HG02759 (cell line): Measurements from ENCODE around the gene KCTD13.
A peak's percentile ranks its signal among the peaks of the same experiment; 100 is the strongest.
"Not testable (repeated sequence)": the region's sequence is repeated elsewhere in the genome, so short reads cannot be mapped to it uniquely, and the experiment has no call there.

Experiments
- ATAC-seq: cut with Tn5 transposase; IDR thresholded peaks from one replicate; pipeline ENCODE4 v1.9.1; 2021; ENCODE audit warnings: mild to moderate bottlenecking, moderate library complexity; ENCODE audit not compliant: unreplicated experiment

Gene KCTD13, protein sequence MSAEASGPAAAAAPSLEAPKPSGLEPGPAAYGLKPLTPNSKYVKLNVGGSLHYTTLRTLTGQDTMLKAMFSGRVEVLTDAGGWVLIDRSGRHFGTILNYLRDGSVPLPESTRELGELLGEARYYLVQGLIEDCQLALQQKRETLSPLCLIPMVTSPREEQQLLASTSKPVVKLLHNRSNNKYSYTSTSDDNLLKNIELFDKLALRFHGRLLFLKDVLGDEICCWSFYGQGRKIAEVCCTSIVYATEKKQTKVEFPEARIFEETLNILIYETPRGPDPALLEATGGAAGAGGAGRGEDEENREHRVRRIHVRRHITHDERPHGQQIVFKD

DNA sequence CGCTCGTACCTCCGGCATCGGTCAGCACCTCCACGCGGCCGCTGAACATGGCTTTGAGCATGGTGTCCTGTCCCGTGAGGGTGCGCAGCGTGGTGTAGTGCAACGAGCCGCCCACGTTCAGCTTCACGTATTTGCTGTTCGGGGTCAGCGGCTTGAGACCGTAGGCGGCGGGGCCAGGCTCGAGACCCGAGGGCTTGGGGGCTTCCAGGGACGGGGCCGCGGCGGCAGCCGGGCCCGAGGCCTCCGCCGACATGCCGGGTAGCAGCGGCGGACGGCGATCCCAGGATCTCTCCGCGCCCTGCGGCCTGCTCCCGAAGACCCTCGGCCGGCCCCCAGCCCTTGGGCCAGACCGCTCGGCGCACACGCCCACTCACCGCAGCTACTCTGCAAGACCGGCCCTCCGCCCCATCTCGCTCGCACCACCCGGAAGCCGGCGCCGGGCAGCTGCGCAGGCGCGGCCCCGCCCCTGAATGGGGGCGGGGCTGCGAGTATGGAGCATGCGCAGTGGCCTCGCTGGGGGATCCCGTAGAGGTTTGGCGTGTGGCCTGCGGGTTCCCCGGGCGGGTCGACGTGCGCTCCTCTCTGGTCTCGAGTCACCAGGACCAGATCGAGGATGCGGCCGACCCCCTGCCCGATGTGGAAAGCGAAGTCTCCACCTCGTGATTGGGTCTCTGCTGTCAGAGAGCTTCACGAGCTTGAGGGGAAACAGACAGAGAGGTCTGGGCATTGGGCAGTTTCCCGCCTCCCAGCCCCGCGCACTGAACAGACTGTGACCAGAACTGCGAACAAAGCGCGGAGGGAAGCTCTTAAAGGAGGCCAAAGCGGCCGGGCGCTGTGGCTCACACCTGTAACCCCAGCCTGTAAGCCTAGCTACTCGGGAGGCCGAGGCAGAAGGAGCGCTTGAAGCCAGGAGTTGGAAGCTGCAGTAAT lies at the start of gene KCTD13:
TSS of gene KCTD13 (minus strand) at position 446 of the 930 bp plus-strand sequence. CDS start at position 253, 193 bp downstream.
- ATAC-seq: peak; percentile 90

DNA sequence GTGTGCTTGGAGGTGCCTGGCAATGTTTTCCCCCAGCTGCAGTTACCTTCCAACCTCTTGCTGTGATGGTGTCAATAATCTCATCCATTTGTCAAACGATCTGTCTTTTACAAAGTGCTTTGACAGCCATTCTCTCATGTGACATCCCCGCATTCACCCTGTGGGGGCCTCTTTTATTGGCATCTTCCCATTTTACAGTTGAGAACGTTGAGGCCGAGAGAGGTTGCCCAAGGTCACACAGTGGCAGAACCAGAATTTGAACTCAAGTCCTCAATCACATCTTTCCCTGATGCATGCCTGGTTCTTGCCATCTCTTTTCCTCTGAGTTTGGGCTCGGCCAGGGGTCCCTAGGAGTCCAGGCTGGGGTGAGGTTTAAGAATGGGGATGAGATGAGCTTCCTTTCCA lies 49.1 kb upstream of the KCTD13 start:
- ATAC-seq: no peak

DNA sequence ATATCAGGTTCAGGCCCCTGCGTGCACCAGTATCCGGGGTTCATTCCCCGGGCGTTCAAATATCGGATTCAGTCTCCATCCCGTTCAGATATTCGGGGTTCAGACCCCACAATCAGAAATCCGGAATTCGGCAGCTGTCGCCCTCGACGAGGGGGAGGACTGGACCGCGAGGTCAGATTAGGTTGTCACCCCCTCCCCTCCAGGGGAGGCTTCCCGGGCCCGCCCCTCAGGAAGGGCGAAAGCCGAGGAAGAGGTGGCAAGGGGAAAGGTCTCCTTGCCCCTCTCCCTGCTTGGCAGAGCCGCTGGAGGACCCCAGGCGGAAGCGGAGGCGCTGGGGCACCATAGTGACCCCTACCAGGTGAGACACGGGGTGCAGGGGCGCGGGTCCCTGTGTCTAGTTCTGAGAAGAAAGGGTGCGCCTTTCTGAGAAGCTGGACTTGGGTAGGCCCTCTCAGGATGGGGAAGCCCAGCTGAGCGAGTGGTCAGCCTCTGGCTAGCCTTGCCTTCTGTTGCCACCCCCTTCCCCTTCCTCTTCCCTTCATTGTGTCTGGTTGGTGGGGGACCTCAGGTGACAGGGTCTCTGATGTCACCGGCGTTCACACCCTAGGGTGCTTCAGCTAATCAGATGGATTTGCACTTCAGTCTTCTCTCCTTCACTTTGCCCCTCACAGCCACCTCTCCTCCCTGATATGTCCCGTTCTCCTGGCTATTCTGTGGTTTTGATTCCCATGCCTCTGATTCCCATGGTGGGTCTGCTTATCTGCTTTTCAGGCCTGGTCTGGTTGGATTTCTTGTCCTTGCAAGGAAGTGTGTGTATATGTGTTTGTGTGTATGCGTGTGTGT lies 48.5 kb upstream of the KCTD13 start:
- no peak for ATAC-seq

DNA sequence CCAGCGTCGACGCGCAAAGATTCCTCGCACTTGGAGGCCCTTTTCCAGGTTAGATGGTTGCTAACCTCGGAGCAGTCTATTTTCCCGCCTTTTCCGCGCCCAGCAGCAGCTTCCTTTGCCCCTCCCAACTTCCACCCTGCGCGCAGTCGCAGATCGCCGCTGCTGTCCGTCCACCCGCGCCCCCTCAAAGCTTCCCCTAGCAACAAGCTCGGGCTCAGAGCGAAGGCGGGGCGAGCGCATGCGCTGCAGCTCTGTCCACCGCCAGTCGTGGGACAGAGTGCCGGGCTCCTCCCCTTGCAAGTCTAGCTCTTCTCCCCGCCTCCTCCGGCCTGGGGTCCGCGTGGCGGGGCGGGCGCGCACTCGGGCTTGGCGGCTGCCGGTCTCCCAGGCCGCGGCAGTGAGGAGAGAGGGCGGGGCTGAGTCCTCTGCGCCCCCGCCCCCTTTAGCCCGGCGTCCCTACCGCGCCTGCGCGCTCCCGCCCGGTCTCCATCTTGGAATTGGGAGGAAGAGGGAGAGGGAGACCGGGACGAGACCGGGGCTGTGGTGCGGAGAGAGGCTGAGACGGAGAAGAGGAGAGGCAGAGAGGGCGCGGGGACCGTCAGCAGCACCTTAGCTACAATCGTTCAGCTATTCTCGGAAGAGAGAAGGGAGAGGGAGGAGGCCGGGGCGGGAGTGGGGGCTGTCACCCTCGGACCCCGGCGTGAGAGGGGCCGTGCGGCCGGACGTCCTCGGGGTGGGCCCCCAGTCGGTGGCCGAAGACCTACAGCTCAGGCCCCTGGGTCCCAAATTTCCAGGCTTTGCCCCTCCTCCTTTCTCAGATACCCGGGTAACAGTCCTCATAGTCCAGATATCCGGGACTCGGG lies 47.6 kb upstream of the KCTD13 start, which contains the start of gene TAOK2:
TSS of gene TAOK2 (plus strand) at position 485 of the 863 bp plus-strand sequence. CDS start 3,905 bp downstream, outside the sequence.
- peak; percentile 96 for ATAC-seq

DNA sequence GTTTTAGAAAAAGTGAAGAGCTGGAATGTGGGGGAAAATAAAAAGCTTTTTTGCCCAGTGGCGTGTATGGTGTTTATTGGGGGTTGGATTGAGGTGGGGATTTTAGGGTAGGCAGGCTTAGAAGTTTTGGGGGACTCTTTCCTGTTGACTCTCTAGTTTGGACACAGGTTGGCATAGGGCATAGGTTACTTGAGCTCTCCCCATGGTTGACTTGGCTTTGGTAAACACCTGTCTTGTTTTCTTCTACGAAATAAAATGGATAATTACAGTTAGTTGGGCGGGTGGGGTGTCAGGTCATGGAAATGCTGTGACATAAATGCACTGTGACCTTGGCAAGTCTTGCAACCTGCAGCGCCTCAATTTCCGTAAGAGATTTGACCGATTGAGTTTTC lies 47.0 kb upstream of the KCTD13 start:
- no peak for ATAC-seq

DNA sequence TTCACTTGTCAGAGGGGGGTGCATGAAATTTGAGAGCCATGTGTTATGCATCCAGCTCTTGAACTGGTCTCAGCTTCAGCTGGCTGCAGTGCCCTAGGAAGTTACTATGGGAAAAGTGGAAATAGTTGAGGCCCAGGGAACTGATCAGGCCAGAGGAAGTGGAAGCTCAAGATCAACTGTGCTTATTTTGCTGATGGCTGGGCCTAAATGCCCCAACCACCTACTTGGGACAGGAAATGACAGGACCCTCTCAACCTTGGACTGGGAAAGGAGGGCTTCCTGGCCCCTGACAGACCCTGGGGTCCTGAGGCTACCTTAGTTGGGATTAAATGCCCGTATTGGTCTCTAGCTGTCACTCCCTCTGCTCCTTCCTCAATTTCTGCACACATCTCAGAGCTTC lies 46.5 kb upstream of the KCTD13 start:
- ATAC-seq: no peak

DNA sequence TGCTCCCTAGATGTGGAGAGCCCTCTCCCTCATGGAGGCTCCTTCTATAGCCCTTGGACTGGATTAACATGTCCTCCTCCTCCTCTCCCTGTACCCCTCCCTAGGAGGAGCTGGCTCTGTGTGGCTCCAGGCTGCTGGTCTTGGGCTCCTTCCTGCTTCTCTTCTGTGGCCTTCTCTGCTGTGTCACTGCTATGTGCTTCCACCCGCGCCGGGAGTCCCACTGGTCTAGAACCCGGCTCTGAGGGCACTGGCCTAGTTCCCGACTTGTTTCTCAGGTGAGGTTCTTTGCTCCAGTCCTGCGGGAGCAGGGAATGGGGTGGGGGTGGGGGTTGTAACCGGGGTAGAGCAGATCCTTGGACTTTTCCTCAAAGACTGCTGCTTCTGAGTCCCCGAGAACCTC lies 45.3 kb upstream of the KCTD13 start:
- no peak for ATAC-seq

DNA sequence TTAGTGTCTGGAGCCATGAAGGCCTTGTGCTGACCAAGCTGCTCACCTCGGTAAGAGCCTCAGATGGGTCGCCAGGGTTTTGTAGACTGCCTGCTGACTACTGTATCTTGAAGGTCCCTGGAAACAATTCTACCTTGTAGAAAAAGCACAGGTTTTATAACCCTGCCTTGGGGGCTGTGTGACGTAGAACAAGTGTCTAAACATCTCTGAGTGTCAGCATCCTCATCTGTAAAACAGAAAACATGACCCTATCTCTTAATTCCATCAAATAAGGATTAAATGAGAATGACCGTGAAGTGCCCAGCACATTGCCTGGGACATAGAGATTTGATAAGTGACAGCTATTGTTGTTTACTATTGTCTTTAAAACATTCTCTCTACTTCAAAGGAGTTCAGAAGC lies 42.2 kb upstream of the KCTD13 start:
- no peak for ATAC-seq

DNA sequence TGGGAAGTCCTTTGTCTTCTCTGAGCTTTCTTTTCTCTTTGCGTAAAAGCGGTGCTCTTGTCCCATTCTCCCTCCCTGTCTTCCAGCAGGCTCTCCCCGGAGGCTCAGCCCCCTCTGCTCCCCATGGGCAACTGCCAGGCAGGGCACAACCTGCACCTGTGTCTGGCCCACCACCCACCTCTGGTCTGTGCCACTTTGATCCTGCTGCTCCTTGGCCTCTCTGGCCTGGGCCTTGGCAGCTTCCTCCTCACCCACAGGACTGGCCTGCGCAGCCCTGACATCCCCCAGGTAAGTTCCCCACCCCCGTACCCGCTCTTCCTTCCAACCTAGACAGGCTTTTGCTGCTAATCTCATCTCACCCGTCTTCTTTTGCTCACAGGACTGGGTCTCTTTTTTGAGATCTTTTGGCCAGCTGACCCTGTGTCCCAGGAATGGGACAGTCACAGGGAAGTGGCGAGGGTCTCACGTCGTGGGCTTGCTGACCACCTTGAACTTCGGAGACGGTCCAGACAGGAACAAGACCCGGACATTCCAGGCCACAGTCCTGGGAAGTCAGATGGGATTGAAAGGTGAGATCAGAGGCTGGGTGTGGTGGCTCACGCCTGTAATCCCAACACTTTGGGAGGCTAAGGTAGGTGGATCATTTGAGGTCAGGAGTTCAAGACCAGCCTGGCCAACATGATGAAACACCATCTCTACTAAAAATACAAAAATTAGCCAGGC lies 37.2 kb upstream of the KCTD13 start:
- ATAC-seq: no peak

DNA sequence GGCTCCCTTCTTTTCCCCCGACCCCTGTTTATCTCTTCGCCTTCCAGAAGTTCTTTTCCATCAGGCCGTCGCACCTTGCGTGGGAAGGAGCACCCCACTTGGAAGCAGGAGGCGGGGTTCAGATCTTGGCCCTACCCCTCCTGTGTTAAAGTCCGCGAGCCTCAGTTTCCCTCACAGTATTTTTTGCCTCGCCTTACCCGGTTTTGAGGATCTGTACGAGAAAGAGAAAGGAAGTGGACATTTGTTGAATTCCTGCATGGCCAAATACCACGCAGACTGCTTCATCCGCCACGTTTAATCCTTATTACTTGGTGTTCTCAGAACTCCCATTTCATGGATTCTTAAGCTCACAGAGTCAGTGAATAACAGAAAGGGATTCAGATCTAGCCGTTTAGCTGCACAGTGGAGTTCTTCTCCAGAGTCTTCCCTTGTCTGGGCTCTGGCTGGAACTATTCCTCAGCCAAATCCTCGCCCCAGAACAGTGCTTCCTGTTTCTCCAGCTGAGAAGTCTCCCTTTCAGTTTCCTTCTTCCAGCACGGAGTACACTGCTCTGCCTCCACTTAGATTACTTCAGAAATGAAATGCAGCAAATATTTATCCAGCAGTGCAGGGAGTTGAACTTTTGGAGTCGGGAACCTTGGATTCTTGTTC lies 36.4 kb upstream of the KCTD13 start:
- ATAC-seq: no peak

DNA sequence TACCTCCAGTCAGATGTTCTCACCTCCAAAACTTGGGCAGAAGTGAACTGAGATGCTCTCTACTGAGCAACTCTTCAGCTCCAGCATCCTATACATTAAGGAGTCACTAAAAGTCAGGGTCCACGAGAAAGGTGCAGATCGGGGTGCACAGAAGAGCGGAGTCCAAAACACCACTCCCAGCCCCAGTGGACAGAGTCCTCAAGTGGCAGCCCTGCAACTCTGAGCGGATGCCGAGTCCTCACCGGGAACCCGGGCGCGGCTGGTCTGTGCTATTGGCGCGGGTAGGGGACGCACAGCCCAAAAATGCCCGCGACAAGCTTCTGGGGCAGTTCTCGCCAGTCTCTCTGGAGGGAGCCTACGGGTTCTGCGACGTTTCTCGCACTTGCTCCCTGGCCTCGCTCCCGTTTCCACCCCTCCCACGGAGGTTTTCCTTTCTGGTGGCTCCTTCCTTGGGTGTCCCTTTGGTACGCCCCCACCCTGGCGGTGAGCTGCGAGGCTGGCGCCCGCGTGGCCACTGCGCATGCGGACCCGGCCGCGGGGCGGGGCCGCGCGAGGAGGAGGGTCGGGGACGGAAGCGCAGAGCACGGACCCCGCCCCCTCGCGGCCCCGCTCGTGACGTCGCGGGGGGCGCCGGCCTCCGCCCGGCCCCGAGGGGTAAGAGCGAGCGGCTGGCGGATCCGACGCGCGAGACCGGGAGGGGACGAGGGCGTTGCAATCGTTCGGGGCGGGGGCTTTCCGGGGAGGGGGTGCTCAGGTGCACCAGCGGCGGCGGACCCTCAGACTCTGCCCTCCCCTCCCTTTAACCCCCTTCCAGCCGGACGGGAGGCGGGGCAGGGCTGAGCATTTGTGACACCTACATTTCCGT lies 35.7 kb upstream of the KCTD13 start, which contains the start of gene TMEM219:
TSS of gene TMEM219 (plus strand) at position 601 of the 865 bp plus-strand sequence. CDS start 1,065 bp downstream, outside the sequence.
- peak; percentile 88 for ATAC-seq

DNA sequence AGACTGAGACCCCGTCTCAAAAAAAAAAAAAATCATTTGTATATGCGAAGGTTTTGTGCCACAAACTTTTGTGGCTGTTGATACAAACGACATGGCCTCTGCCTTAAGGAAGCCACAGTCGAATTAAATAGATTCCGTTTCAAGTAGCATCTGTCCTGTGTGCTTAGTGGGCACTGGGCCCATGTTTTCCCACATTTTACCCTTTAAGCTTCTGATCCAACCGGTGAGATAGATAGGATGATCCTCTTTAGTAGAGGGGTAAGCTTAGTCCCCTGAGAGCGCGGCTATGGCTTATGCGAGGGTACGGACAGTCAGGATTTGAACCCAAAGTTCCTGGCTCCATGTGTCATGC lies 35.1 kb upstream of the KCTD13 start:
- no peak for ATAC-seq

DNA sequence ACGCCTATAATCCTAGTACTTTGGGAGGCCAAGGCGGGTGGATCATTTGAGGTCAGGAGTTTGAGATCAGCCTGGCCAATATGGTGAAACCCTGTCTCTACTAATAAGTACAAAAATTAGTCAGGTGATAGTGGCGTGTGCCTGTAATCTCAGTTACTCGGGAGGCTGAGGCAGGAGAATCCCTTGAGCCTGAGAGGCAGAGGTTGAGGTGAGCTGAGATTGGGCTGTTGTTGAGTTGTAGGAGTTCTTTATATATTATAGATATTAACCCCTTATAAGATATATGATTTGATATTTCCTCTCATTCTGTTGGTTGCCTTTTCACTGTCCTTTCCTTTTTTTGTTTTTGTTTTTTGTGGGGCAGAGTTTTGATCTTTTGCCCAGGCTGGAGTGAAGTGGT lies 33.8 kb upstream of the KCTD13 start:
- ATAC-seq: not testable (repeated sequence)

DNA sequence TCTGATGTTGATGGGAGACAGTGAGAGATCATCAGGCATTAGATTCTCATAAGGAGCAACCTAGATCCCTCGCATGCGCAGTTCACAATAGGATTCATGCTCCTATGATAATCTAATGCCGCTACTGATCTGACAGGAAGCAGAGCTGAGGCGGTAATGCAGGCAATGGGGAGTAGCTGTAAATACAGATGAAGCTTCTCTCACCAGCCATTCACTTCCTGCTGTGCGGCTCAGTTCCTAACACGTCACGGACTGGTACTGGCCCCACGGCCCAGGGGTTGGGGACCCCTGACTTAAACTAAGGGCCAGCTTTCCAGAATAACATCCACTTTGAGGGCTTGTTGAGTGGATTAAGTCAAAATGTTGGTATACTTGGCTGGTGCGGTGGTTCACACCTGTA lies 33.3 kb upstream of the KCTD13 start:
- no peak for ATAC-seq

DNA sequence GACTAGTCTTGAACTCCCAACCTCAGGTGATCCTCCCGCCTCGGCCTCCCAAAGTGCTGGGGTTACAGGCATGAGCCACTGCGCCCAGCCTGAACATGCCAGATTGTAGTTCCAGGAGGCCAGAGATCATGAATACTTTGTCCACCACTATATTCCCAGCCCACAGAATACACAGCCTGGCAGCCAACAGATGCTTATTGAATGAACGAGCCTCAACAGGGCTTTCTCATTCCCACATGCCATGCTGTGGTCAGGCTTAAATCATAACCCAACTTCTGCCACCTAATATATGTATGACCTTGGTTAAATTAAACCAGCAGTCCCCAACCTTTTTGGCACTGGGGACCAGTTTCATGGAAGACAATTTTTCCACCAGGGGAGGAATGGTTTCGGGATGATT lies 32.7 kb upstream of the KCTD13 start:
- no peak for ATAC-seq

DNA sequence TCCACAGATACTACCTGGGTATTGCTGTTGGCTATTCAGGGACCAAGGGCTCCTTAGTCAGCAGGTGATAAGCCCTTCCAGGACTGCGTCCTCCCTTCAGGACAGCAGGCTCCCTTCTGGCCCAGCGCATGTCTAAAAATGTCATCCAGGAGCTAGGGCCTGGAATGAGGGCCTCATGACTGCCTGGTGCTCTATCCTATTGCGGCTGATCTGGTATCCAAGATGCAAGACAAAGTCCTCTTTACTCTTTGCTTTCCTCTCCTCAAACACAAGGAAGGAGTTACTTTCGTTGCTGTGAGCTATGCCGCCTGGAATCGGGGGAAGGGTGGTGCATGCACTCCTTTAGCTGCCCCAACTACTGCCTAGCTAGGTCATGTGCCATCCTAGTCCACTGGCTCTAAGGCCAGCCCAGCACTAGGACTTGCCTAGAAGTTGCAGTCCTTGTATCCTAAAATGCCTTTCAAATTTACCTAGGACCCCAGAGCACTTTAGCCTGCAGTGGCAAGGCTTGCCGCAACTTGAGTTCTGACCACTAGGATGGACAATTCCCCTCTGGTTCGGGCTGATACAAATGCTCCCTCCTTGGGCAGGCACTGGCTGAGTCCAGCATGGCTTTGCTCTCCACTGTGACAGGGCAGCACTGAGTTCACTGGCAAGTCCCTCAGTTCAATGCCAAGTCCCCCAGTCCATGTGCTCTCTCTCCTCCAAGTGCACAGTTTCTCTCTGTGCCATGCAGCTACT lies 25.8 kb upstream of the KCTD13 start:
- no peak for ATAC-seq

DNA sequence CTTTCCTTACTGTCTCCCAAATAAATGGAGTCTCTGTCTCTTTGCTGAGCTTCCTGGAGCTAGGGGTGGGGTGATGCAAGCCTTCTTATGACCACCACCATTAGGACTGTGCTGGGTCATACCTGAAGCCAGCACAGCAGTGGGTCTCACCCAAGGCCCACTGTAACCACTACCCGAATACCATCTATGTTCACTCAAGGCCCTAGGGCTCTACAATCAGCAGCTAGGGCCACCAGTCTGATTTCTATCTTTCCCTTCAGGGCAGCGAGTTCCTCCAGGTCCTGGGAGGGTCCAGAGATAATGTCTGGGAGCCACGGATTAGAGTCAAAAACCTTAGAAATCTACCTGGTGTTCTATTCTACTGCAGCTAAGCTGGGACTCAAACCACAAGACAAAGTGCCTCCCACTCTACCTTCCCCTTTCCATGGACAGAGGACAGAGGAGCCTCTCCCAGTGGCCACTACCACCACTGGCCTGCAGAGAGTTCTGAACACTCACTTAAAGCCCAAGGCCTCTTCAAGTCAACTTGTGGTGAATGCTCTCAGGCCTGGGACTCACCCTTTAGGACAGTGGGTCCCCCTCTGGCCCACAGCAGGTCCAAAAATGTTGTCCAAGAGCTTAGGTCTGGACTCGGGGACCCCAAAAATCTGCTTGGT lies 24.9 kb upstream of the KCTD13 start:
- ATAC-seq: no peak
